ENCODE results near the gene NDP. TPM values are rescaled to one million over a fixed set of nuclear protein-coding genes. Genes with fewer than 3 reads are reported as not detected.

NDP gene
- total RNA-seq, 1 donor from 2014 or later = not detected

- no peaks in the 10 kb centered on the region for H3K4me1 Mint-ChIP-seq
- no peaks in the 10 kb centered on the region for H3K9me3 Mint-ChIP-seq
- no peak for DNase-seq
- H3K27me3 Mint-ChIP-seq = peaks cover 2% of the 10 kb centered on the region
- TF ChIP-seq, protein P1, sequence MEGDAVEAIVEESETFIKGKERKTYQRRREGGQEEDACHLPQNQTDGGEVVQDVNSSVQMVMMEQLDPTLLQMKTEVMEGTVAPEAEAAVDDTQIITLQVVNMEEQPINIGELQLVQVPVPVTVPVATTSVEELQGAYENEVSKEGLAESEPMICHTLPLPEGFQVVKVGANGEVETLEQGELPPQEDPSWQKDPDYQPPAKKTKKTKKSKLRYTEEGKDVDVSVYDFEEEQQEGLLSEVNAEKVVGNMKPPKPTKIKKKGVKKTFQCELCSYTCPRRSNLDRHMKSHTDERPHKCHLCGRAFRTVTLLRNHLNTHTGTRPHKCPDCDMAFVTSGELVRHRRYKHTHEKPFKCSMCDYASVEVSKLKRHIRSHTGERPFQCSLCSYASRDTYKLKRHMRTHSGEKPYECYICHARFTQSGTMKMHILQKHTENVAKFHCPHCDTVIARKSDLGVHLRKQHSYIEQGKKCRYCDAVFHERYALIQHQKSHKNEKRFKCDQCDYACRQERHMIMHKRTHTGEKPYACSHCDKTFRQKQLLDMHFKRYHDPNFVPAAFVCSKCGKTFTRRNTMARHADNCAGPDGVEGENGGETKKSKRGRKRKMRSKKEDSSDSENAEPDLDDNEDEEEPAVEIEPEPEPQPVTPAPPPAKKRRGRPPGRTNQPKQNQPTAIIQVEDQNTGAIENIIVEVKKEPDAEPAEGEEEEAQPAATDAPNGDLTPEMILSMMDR (IDR thresholded peaks at IDR 0.05) = no peak
- no peak overlapping the region for H3K4me3 Mint-ChIP-seq
- no peak overlapping the region for H3K27ac Mint-ChIP-seq
- CTCF ChIA-PET = no interaction called here
- POLR2A ChIA-PET = no interaction called here
- no peaks in the 10 kb centered on the region for H3K36me3 Mint-ChIP-seq (ENCODE audit: low read depth)
- ATAC-seq (ENCODE audit: low read depth) = no peak
- intact Hi-C loops (cut with micrococcal nuclease) = no loop called here
Observed at GRCh38 chrX:43910012-43910411, 63.2 kb downstream of the NDP start.

- Mint-ChIP-seq H3K27me3 (peaks cover 2% of the 10 kb centered on the region), H3K9me3 (no peaks in the 10 kb centered on the region), H3K4me3 (no peak overlapping the region), H3K27ac (no peak overlapping the region), H3K4me1 (no peaks in the 10 kb centered on the region), H3K36me3 (ENCODE audit: low read depth) (no peaks in the 10 kb centered on the region)
- TF ChIP-seq, protein P1 (IDR thresholded peaks at IDR 0.05) = no peak
- no peak for ATAC-seq (ENCODE audit: low read depth)
- intact Hi-C loops (cut with micrococcal nuclease) = no loop called here
- CTCF ChIA-PET = no interaction called here
- DNase-seq = no peak
- POLR2A ChIA-PET = no interaction called here
Observed at GRCh38 chrX:43909141-43909540, 64.0 kb downstream of the NDP start.

- ATAC-seq (ENCODE audit: low read depth) (no peak), DNase-seq (no peak)
- Mint-ChIP-seq H3K9me3 (no peaks in the 10 kb centered on the region), H3K4me1 (no peaks in the 10 kb centered on the region), H3K4me3 (no peak overlapping the region), H3K36me3 (ENCODE audit: low read depth) (no peaks in the 10 kb centered on the region), H3K27ac (no peak overlapping the region), H3K27me3 (peaks cover 1% of the 10 kb centered on the region)
- TF ChIP-seq, protein P1 (IDR thresholded peaks at IDR 0.05) = no peak
- POLR2A ChIA-PET = no interaction called here
- CTCF ChIA-PET = no interaction called here
- intact Hi-C loops (cut with micrococcal nuclease) = no loop called here
Observed at GRCh38 chrX:43899878-43900815, 73.0 kb downstream of the NDP start.

Other genes with a start within 250 kb of the NDP start
- gene MAOB, start 90.9 kb downstream of the NDP start, total RNA-seq = not detected in 2 replicates